PC-3 (cell line): ENCODE data around the gene CENPO. TPM values are rescaled to one million over a fixed set of nuclear protein-coding genes. Genes with fewer than 3 reads are reported as not detected.

ENCODE experiments used
- ATAC-seq: fragments of 200-7000 bp; cut with Tn5 transposase; 2 replicates; pipeline ENCODE4 v1.9.1; 2020; ENCODE audit warnings: mild to moderate bottlenecking, moderate library complexity
- BruUV-seq: library from RNA; stranded (reverse); fragments of 400-500 nt; replicated peaks from 2 replicates; lab custom pipeline; 2021; lab: Mats Ljungman, UMichigan
- CTCF ChIA-PET: fragments of 300-600 bp; sonication (Branson Sonifier 250); formaldehyde crosslinking; loops from one replicate; lab custom pipeline; 2022; ENCODE audit warnings: antibody characterized with exemption; lab: Charles Lee
- POLR2A ChIA-PET: fragments of 300-600 bp; sonication (Branson Sonifier 250); formaldehyde crosslinking; loops from one replicate; lab custom pipeline; 2022; ENCODE audit warnings: antibody characterized with exemption; ENCODE audit not compliant: unreplicated experiment; lab: Charles Lee
- DNase-seq: peaks from one replicate; pipeline ENCODE4 v3.0.0-alpha.2; 2015
- H2AFZ ChIP-seq: fragments of 300-600 bp; sonication (generic); 2 replicates; pipeline ENCODE4 v1.6.0; 2016; ENCODE audit warnings: antibody characterized with exemption, low read length
- H3F3A ChIP-seq: fragments of 300-600 bp; sonication (generic); one replicate; pipeline ENCODE4 v1.6.0; 2017; ENCODE audit warnings: antibody characterized with exemption, low read length, control low read depth, mild to moderate bottlenecking; ENCODE audit not compliant: unreplicated experiment
- H3K27ac ChIP-seq: fragments of 300-600 bp; sonication (generic); 2 replicates; pipeline ENCODE4 v1.5.1; 2016; ENCODE audit warnings: mild to moderate bottlenecking, low read length
- H3K27me3 ChIP-seq: fragments of 300-600 bp; sonication (generic); 2 replicates; pipeline ENCODE4 v1.6.1; 2016; ENCODE audit warnings: low read length, mixed read lengths
- H3K36me3 ChIP-seq: fragments of 300-600 bp; sonication (generic); 2 replicates; pipeline ENCODE4 v1.6.1; 2016; ENCODE audit warnings: low read depth, mixed run types, low read length, mixed read lengths
- H3K4me1 ChIP-seq: fragments of 300-600 bp; sonication (generic); 2 replicates; pipeline ENCODE4 v1.5.1; 2016; ENCODE audit warnings: low read length; ENCODE audit not compliant: insufficient read depth
- H3K4me2 ChIP-seq: fragments of 300-600 bp; sonication (generic); 2 replicates; pipeline ENCODE4 v1.6.0; 2016; ENCODE audit warnings: low read length
- H3K4me3 ChIP-seq: fragments of 300-600 bp; sonication (generic); 2 replicates; pipeline ENCODE4 v1.5.1; 2016; ENCODE audit warnings: mild to moderate bottlenecking, low read length, mixed read lengths
- H3K79me2 ChIP-seq: fragments of 300-600 bp; sonication (generic); 2 replicates; pipeline ENCODE4 v1.6.1; 2017; ENCODE audit warnings: low read length, mixed read lengths
- H3K9ac ChIP-seq: fragments of 300-600 bp; sonication (generic); 2 replicates; pipeline ENCODE4 v1.6.0; 2016; ENCODE audit warnings: mild to moderate bottlenecking, low read length
- H3K9me2 ChIP-seq: fragments of 300-600 bp; sonication (generic); replicated peaks from 2 replicates; pipeline ENCODE4 v1.6.1; 2016; ENCODE audit warnings: mixed run types, low read length, mixed read lengths
- H3K9me3 ChIP-seq: fragments of 300-600 bp; sonication (generic); 2 replicates; pipeline ENCODE4 v1.6.1; 2016; ENCODE audit warnings: low read length, mixed read lengths
- H4K20me1 ChIP-seq: fragments of 300-600 bp; sonication (generic); 2 replicates; pipeline ENCODE4 v1.6.1; 2016; ENCODE audit warnings: low read length, mixed read lengths
- CTCF ChIP-seq: fragments of 300-600 bp; sonication (generic); conservative IDR thresholded peaks from 2 replicates; pipeline ENCODE4 v1.5.1; 2017; ENCODE audit warnings: antibody characterized with exemption, low read depth, mild to moderate bottlenecking, low read length
- EZH2 ChIP-seq: fragments of 300-600 bp; sonication (generic); IDR thresholded peaks from one replicate; pipeline ENCODE4 v1.6.1; 2017; ENCODE audit warnings: antibody characterized with exemption, mild to moderate bottlenecking, low read length; ENCODE audit not compliant: unreplicated experiment
- EZH2phosphoT487 ChIP-seq: fragments of 300-600 bp; sonication (generic); IDR thresholded peaks from 2 replicates; pipeline ENCODE4 v1.6.1; 2018; ENCODE audit warnings: mild to moderate bottlenecking, antibody characterized with exemption, low read length, borderline replicate concordance
- intact Hi-C: fragments of 100-400 bp; cut with micrococcal nuclease; formaldehyde crosslinking; loops from 2 replicates; pipeline ENCODE4 v1.9.0; 2023
- total RNA-seq: library from RNA; depleted of rRNA; stranded (reverse); fragments of >200 nt; gene quantifications from 2 replicates; pipeline ENCODE4 v1.2.3, GENCODE V29; 2014

Gene CENPO
- total RNA-seq, 1 experiment from 2014 or later: 41.4 TPM

GRCh38 chr2:24855726-24856125 is 62.5 kb downstream of the CENPO start:
- intact Hi-C loops: no loop called here
- Histone ChIP-seq H3K9ac (no peak overlapping the region), H3K9me2 (no peaks in the 10 kb centered on the region), H3K4me2 (no peak overlapping the region), H3K4me1 (no peaks in the 10 kb centered on the region), H3K4me3 (no peak overlapping the region), H4K20me1 (no peaks in the 10 kb centered on the region), H3K27ac (no peak overlapping the region), H3F3A (no peaks in the 10 kb centered on the region), H3K9me3 (no peaks in the 10 kb centered on the region), H3K36me3 (no peaks in the 10 kb centered on the region), H3K27me3 (no peaks in the 10 kb centered on the region), H2AFZ (no peak overlapping the region), H3K79me2 (no peaks in the 10 kb centered on the region)
- CTCF ChIA-PET: no interaction called here
- no TSS peak for BruUV-seq
- POLR2A ChIA-PET: no interaction called here
- ATAC-seq (no peak), DNase-seq (no peak)
- TF ChIP-seq EZH2phosphoT487 (no peak), EZH2 (no peak), CTCF (no peak)

DNA sequence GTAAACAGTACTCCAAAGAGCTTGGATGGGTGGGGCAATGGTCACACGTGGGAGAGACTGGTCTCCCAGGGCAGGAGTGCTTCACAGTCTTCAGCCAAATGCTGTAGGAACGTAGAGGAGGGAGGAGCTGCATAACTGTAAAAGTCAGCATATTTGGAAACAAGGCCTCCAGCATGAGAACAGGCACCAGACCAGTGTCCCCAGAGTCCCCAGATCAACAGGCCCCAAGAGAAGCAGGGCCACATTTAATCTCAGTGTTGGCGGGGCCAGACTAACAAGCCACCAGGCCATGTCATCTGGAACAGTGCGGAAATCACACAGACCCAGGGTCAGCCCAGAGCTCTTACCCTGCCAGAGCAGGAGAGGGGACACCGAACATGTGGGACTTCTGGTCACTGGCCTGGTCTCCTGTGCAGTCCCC is 63.6 kb downstream of the CENPO start:
- H3K79me2 ChIP-seq: no peaks in the 10 kb centered on the region
- no peaks in the 10 kb centered on the region for H3F3A ChIP-seq
- H3K9me3 ChIP-seq: no peaks in the 10 kb centered on the region
- no peak overlapping the region for H3K4me2 ChIP-seq
- no peak overlapping the region for H3K9ac ChIP-seq
- CTCF ChIA-PET: no interaction called here
- no peaks in the 10 kb centered on the region for H3K27me3 ChIP-seq
- no peak overlapping the region for H3K4me3 ChIP-seq
- H3K9me2 ChIP-seq: no peaks in the 10 kb centered on the region
- H2AFZ ChIP-seq: no peak overlapping the region
- no peaks in the 10 kb centered on the region for H3K36me3 ChIP-seq
- DNase-seq (no peak), ATAC-seq (no peak)
- no peaks in the 10 kb centered on the region for H4K20me1 ChIP-seq
- TF ChIP-seq EZH2phosphoT487: no peak
- no peak for TF ChIP-seq EZH2
- no peak for TF ChIP-seq CTCF
- POLR2A ChIA-PET: no interaction called here
- intact Hi-C loops: no loop called here
- H3K27ac ChIP-seq: no peak overlapping the region
- BruUV-seq: no TSS peak
- H3K4me1 ChIP-seq: no peaks in the 10 kb centered on the region

GRCh38 chr2:24857746-24858145 is 64.5 kb downstream of the CENPO start:
- BruUV-seq: no TSS peak
- no peaks in the 10 kb centered on the region for H3K36me3 ChIP-seq
- H3K4me1 ChIP-seq: no peaks in the 10 kb centered on the region
- H3K9ac ChIP-seq: no peak overlapping the region
- no peak overlapping the region for H3K4me2 ChIP-seq
- intact Hi-C loops: no loop called here
- H2AFZ ChIP-seq: no peak overlapping the region
- ChIA-PET POLR2A (no interaction called here), CTCF (no interaction called here)
- no peak overlapping the region for H3K4me3 ChIP-seq
- H3K9me3 ChIP-seq: no peaks in the 10 kb centered on the region
- ATAC-seq (no peak), DNase-seq (no peak)
- no peaks in the 10 kb centered on the region for H3K79me2 ChIP-seq
- no peaks in the 10 kb centered on the region for H3F3A ChIP-seq
- no peak for TF ChIP-seq EZH2
- no peaks in the 10 kb centered on the region for H3K9me2 ChIP-seq
- H4K20me1 ChIP-seq: no peaks in the 10 kb centered on the region
- no peaks in the 10 kb centered on the region for H3K27me3 ChIP-seq
- H3K27ac ChIP-seq: no peak overlapping the region
